A549 (cell line): ENCODE data around the gene DPYSL3. TPM values are rescaled to one million over a fixed set of nuclear protein-coding genes. Genes with fewer than 3 reads are reported as not detected.
A peak's percentile ranks its signal among the peaks of the same experiment; 100 is the strongest.

Source experiments
- ATAC-seq, 2 experiments: fragments of 200-7000 bp in 1 of 2; fragments of >200 bp in 1 of 2; cut with Nextera tagmentation in 1 of 2; cut with Tn5 transposase in 1 of 2; 3 replicates each; pipeline versions ENCODE4 v1.8.0 to v1.9.1; 2018 to 2020; ENCODE audit warnings: mild to moderate bottlenecking in 1 of 2, moderate library complexity in 1 of 2
- CTCF ChIA-PET: fragments of 300-600 bp; sonication (Branson Sonifier 250); formaldehyde crosslinking; extraction: SDS; loops from one replicate; lab custom pipeline; 2021; ENCODE audit warnings: antibody characterized with exemption, inconsistent platforms; lab: Yijun Ruan, JAX
- POLR2A ChIA-PET: fragments of 350-600 bp; formaldehyde crosslinking; extraction: SDS; loops from one replicate; lab custom pipeline; 2021; ENCODE audit warnings: antibody characterized with exemption, inconsistent platforms; lab: Yijun Ruan, JAX
- DNase-seq, 2 experiments: peaks; one replicate each; pipeline versions ENCODE4 v3.0.0 to v3.0.0-alpha.2; 2011 to 2016; ENCODE audit warnings: low read depth in 1 of 2, low spot score in 1 of 2
- FAIRE-seq: peaks from 2 replicates; lab custom pipeline; 2011; peaks lifted over from hg19 to GRCh38; lab: Jason Lieb, UNC
- H3K27ac ChIP-seq, 2 experiments: fragments of >200 bp; sonication (Bioruptor Twin); formaldehyde crosslinking; 3 replicates each; pipeline ENCODE4 v1.5.1; 2016 to 2017
- H3K4me1 ChIP-seq: fragments of >200 bp; sonication (Bioruptor Twin); formaldehyde crosslinking; 3 replicates; pipeline ENCODE4 v1.6.1; 2016
- H3K4me2 ChIP-seq: fragments of >200 bp; sonication (Bioruptor Twin); formaldehyde crosslinking; 3 replicates; pipeline ENCODE4 v1.6.1; 2016
- H3K4me3 ChIP-seq: fragments of >200 bp; sonication (Bioruptor Twin); formaldehyde crosslinking; 3 replicates; pipeline ENCODE4 v1.5.1; 2016
- H3K9me3 ChIP-seq: fragments of >200 bp; sonication (Bioruptor Twin); formaldehyde crosslinking; 3 replicates; pipeline ENCODE4 v1.6.1; 2016
- CBX2 ChIP-seq: fragments of 200-600 bp; sonication (generic); IDR thresholded peaks from 2 replicates; pipeline ENCODE4 v1.6.1; 2016; ENCODE audit warnings: low read depth, mild to moderate bottlenecking, borderline replicate concordance
- FOSB ChIP-seq: fragments of 250-450 bp; sonication (Bioruptor Pico); IDR thresholded peaks from 2 replicates; pipeline ENCODE4 v1.5.0; 2020; ENCODE audit warnings: mild to moderate bottlenecking, moderate library complexity
- FOSL2 ChIP-seq, 2 experiments: fragments of 450-650 bp in 1 of 2; fragments of >200 bp in 1 of 2; sonication (Bioruptor Twin) in 1 of 2; formaldehyde crosslinking; IDR thresholded peaks; 2 replicates each; pipeline versions ENCODE4 v1.5.0 to v1.6.1; 2016 to 2020; ENCODE audit warnings: mild to moderate bottlenecking in 1 of 2, moderate library complexity in 1 of 2
- FOXS1 ChIP-seq: fragments of 250-450 bp; sonication (Bioruptor Pico); IDR thresholded peaks from 2 replicates; pipeline ENCODE4 v1.5.0; 2020; ENCODE audit warnings: mild to moderate bottlenecking, moderate library complexity
- HEYL ChIP-seq: fragments of 250-450 bp; sonication (Bioruptor Pico); IDR thresholded peaks from 2 replicates; pipeline ENCODE4 v1.8.0; 2021; ENCODE audit warnings: mild to moderate bottlenecking, moderate library complexity
- HOXA7 ChIP-seq: fragments of 250-450 bp; sonication (Bioruptor Pico); IDR thresholded peaks from 2 replicates; pipeline ENCODE4 v1.5.0; 2020; ENCODE audit warnings: mild to moderate bottlenecking, moderate library complexity
- HOXB5 ChIP-seq: fragments of 250-450 bp; sonication (Bioruptor Pico); IDR thresholded peaks from 2 replicates; pipeline ENCODE4 v1.5.0; 2020; ENCODE audit warnings: mild to moderate bottlenecking, moderate library complexity
- JUN ChIP-seq, 2 experiments: fragments of >200 bp; sonication (Bioruptor Twin); formaldehyde crosslinking; IDR thresholded peaks; 2 replicates in 1 of 2; 3 replicates in 1 of 2; pipeline ENCODE4 v1.6.1; 2016 to 2017
- JUNB ChIP-seq: fragments of >200 bp; sonication (Bioruptor Twin); formaldehyde crosslinking; IDR thresholded peaks from 2 replicates; pipeline ENCODE4 v1.6.1; 2016
- MYC ChIP-seq: IDR thresholded peaks from 2 replicates; pipeline ENCODE4 v1.6.1; 2012; ENCODE audit warnings: mild to moderate bottlenecking, inconsistent platforms, low read length, improper control_type of control experiment, borderline replicate concordance
- NR3C1 ChIP-seq: fragments of >200 bp; sonication (Bioruptor Twin); formaldehyde crosslinking; IDR thresholded peaks from 3 replicates; pipeline ENCODE4 v1.6.1; 2017
- PHF8 ChIP-seq: fragments of 200-600 bp; sonication (generic); IDR thresholded peaks from 2 replicates; pipeline ENCODE4 v1.6.1; 2016; ENCODE audit warnings: low read depth, mild to moderate bottlenecking, antibody characterized with exemption, moderate library complexity, borderline replicate concordance
- RARB ChIP-seq: fragments of 250-450 bp; sonication (Bioruptor Pico); IDR thresholded peaks from 2 replicates; pipeline ENCODE4 v1.8.0; 2021; ENCODE audit warnings: mild to moderate bottlenecking, moderate library complexity
- WGBS: methylation state at CpG from one replicate; pipeline ENCODE4 v1.1.6; 2017; ENCODE audit errors: missing lambda C conversion rate; 5-methylcytosine and 5-hydroxymethylcytosine counted together
- polyA plus RNA-seq, 4 experiments: library from polyadenylated mRNA; depleted of rRNA in 3 of 4; stranded (reverse); fragments of >200 nt; fragmentation: RNase III in 1 of 4; extraction: RNeasy Plus Mini Kit Qiagen cat#74134 plus additional on column Dnase treatment in 1 of 4; gene quantifications; 2 replicates in 3 of 4; 3 replicates in 1 of 4; pipeline ENCODE4 v1.2.3, GENCODE V29; 2011 to 2017
- TF ChIP-seq, protein P1 (sequence below): fragments of >200 bp; sonication (Bioruptor Twin); formaldehyde crosslinking; IDR thresholded peaks from 3 replicates; pipeline ENCODE4 v1.5.1; 2016
- TF ChIP-seq, protein P2 (sequence below): fragments of >200 bp; sonication (Bioruptor Twin); formaldehyde crosslinking; IDR thresholded peaks from 2 replicates; pipeline ENCODE4 v1.6.1; 2016
- TF ChIP-seq, protein P3 (sequence below): fragments of 250-450 bp; sonication (Bioruptor Pico); IDR thresholded peaks from 2 replicates; pipeline ENCODE4 v1.5.0; 2021; ENCODE audit warnings: mild to moderate bottlenecking, moderate library complexity, borderline replicate concordance
- TF ChIP-seq, protein P4 (sequence below): IDR thresholded peaks from 2 replicates; pipeline ENCODE4 v1.6.1; 2012
- TF ChIP-seq, protein P5 (sequence below): IDR thresholded peaks from 2 replicates; pipeline ENCODE4 v1.6.1; 2012; ENCODE audit warnings: low read depth, borderline replicate concordance
- TF ChIP-seq, protein P6 (sequence below): fragments of 250-450 bp; sonication (Bioruptor Pico); IDR thresholded peaks from 2 replicates; pipeline ENCODE4 v1.5.0; 2020; ENCODE audit warnings: low read depth, mild to moderate bottlenecking, moderate library complexity

DPYSL3 gene
- polyA plus RNA-seq, 2 of the 4 experiments (the other 2 are of a cell fraction): 16.5 to 22.3 TPM

DNA sequence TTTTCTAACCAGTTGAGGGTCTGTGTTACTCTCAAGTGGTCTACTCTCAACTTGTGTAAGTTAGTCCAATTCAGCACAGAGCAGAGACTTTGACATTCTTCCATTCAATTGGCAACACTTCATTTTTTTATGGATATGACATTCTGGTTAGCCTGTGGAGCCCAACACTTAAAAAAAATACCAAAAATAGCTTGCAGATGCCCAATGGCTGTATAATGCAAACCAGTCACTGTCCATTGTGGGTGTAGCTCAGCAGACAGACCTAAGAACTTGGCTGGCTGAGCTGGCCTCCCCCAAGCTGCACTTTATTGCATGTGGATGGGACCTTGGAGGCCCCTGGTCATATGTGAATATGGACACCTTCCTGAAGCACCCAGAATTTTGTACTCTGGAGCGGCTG is 103.2 kb downstream of the DPYSL3 start (continued):
- no peak for TF ChIP-seq FOXS1

DNA sequence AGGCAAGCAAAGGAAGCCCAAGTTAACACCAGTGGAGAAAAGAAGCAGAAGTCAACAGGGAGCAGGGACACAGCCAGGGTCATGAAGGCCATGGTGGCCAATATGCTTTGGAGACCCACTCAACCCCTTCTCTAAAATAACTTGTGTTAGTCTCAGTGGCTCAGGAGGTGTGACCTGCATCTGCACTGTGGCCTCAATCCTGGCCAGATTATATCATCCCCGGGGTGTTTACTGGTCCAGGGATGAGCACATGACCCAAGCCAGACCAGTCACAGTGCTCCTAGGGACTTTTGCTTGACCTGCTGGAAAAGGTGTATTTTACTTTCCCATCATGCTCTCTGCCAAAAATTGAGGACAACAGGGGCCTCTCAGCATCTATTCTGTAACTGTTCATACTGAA is 105.2 kb downstream of the DPYSL3 start:
- ATAC-seq (peak; percentile 11 to 25; a peak in 3 of 6 replicates), DNase-seq (no peak), FAIRE-seq (no peak)
- Histone ChIP-seq H3K9me3 (no peaks in the 10 kb centered on the region), H3K4me2 (peak overlapping the region; percentile 51), H3K4me3 (no peak overlapping the region), H3K27ac (peak overlapping the region; percentile 56 to 72; a peak in 5 of 6 replicates), H3K4me1 (peaks cover 16% of the 10 kb centered on the region)
- WGBS: 17% methylated on average over 1 of the region's 1 CpG
- TF ChIP-seq FOSL2 (IDR thresholded peaks at IDR 0.05) (no peak), FOSL2 (CRISPR knock-in tag; IDR thresholded peaks at IDR 0.05) (no peak), NR3C1 (no peak), JUN (IDR thresholded peaks at IDR 0.05) (no peak), HOXA7 (CRISPR knock-in tag) (no peak), HOXB5 (CRISPR knock-in tag) (no peak), RARB (no peak), PHF8 (no peak), FOSB (CRISPR knock-in tag) (no peak)
- TF ChIP-seq, protein P1, sequence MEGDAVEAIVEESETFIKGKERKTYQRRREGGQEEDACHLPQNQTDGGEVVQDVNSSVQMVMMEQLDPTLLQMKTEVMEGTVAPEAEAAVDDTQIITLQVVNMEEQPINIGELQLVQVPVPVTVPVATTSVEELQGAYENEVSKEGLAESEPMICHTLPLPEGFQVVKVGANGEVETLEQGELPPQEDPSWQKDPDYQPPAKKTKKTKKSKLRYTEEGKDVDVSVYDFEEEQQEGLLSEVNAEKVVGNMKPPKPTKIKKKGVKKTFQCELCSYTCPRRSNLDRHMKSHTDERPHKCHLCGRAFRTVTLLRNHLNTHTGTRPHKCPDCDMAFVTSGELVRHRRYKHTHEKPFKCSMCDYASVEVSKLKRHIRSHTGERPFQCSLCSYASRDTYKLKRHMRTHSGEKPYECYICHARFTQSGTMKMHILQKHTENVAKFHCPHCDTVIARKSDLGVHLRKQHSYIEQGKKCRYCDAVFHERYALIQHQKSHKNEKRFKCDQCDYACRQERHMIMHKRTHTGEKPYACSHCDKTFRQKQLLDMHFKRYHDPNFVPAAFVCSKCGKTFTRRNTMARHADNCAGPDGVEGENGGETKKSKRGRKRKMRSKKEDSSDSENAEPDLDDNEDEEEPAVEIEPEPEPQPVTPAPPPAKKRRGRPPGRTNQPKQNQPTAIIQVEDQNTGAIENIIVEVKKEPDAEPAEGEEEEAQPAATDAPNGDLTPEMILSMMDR: no peak
- TF ChIP-seq, protein P2, sequence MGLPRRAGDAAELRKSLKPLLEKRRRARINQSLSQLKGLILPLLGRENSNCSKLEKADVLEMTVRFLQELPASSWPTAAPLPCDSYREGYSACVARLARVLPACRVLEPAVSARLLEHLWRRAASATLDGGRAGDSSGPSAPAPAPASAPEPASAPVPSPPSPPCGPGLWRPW: no peak
- TF ChIP-seq, protein P3, sequence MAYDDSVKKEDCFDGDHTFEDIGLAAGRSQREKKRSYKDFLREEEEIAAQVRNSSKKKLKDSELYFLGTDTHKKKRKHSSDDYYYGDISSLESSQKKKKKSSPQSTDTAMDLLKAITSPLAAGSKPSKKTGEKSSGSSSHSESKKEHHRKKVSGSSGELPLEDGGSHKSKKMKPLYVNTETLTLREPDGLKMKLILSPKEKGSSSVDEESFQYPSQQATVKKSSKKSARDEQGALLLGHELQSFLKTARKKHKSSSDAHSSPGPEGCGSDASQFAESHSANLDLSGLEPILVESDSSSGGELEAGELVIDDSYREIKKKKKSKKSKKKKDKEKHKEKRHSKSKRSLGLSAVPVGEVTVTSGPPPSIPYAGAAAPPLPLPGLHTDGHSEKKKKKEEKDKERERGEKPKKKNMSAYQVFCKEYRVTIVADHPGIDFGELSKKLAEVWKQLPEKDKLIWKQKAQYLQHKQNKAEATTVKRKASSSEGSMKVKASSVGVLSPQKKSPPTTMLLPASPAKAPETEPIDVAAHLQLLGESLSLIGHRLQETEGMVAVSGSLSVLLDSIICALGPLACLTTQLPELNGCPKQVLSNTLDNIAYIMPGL (CRISPR knock-in tag): no peak
- POLR2A ChIA-PET: interaction anchor here (1.0 kb wide), 1 partner anchor 55 kb away, joined by 3 read pairs; no protein-coding TSS in a partner anchor
- CTCF ChIA-PET: interaction anchor here (1.8 to 2.5 kb wide), 2 partner anchors 13 to 49 kb away, joined by 4 to 7 read pairs; no protein-coding TSS in a partner anchor

DNA sequence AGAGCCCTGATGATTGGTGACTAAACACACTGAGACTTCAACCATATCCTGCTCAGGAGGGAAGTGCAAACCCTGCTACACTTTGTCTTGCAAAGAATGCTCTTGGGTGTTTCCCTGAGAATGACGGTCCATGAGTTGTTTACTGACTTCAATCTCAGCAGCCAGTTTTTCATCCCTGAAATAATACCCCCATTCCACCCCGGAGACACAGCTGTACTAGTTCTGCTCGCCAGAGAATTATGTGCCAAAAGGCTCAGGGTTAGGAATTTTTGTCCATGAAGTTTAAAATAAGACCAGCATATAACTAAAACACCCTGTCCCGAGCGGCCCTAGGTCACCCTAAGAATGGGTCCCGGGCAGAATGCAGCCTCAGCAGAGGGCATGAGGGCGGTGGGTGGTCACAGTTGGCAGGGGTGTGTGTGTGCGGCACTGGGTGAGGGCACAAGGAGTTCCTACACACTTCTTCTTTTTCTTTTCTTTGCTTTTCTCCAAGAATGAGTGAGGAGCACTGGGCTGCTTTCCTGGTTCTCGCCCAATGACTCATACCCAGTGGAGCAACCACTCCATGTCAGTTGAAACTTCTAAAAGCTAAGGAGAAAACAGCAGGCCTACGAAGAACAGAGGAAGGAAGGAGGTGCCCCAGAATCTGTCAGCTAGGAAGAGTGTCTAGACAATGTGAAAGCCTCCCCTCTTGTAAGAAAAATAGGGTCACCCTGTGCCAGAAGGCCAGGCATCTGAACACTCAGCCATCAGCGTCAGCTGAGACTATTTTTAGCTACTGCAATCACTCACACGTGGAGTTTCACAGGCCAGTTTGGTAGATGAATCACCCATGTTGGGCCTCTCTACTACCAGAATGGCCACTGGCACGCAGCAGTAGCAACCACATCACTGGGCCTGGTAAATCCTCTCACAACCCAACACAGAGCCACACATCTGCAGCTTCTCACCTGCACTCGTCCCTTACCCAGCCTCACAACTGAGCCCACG is 105.9 kb downstream of the DPYSL3 start:
- peak; percentile 48 to 63 for DNase-seq
- TF ChIP-seq, protein P4, sequence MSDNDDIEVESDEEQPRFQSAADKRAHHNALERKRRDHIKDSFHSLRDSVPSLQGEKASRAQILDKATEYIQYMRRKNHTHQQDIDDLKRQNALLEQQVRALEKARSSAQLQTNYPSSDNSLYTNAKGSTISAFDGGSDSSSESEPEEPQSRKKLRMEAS: peak; percentile 55; the same call in 1 of the 2 replicates
- TF ChIP-seq MYC (0 out of 2 replicates have a peak, but pooled peaks have one; percentile 27), CBX2 (no peak), JUNB (peak; percentile 37; the same call in 1 of the 2 replicates), FOSL2 (IDR thresholded peaks at IDR 0.05) (no peak), FOSL2 (CRISPR knock-in tag; IDR thresholded peaks at IDR 0.05) (peak; percentile 35; the same call in 1 of the 2 replicates), HEYL (CRISPR knock-in tag) (no peak)
- TF ChIP-seq, protein P5, sequence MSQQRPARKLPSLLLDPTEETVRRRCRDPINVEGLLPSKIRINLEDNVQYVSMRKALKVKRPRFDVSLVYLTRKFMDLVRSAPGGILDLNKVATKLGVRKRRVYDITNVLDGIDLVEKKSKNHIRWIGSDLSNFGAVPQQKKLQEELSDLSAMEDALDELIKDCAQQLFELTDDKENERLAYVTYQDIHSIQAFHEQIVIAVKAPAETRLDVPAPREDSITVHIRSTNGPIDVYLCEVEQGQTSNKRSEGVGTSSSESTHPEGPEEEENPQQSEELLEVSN: no peak
- TF ChIP-seq, protein P6, sequence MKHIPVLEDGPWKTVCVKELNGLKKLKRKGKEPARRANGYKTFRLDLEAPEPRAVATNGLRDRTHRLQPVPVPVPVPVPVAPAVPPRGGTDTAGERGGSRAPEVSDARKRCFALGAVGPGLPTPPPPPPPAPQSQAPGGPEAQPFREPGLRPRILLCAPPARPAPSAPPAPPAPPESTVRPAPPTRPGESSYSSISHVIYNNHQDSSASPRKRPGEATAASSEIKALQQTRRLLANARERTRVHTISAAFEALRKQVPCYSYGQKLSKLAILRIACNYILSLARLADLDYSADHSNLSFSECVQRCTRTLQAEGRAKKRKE (CRISPR knock-in tag): 0 out of 2 replicates have a peak, but pooled peaks have one; percentile 43
- Histone ChIP-seq H3K9me3 (no peaks in the 10 kb centered on the region), H3K4me3 (no peak overlapping the region), H3K4me2 (peak overlapping the region; percentile 51), H3K27ac (peak overlapping the region; percentile 56 to 72), H3K4me1 (peaks cover 16% of the 10 kb centered on the region)
- POLR2A ChIA-PET: interaction anchor here (1.0 kb wide), 1 partner anchor 55 kb away, joined by 3 read pairs; no protein-coding TSS in a partner anchor
- 35% methylated on average over 15 of the region's 15 CpGs for WGBS
- CTCF ChIA-PET: interaction anchor here (0.8 to 2.5 kb wide), 4 partner anchors 9 to 50 kb away, joined by 3 to 7 read pairs (median 4); no protein-coding TSS in a partner anchor
- FAIRE-seq: no peak
- peak; percentile 91 to 94 for ATAC-seq
